Endothelial cell of umbilical vein (primary cell): ENCODE measurements around the gene SARS2. TPM values are rescaled to one million over a fixed set of nuclear protein-coding genes. Genes with fewer than 3 reads are reported as not detected.
A peak's percentile ranks its signal among the peaks of the same experiment; 100 is the strongest.

Experiments used
- BruUV-seq: library from RNA; stranded (reverse); fragments of 400-500 nt; replicated peaks from 2 replicates; lab custom pipeline; 2021; lab: Mats Ljungman, UMichigan
- CTCF ChIA-PET: fragments of 300-600, 350-600 bp; sonication (Branson Sonifier 250); formaldehyde crosslinking; loops from one replicate; lab custom pipeline; 2021; ENCODE audit warnings: antibody characterized with exemption, inconsistent platforms; lab: Charles Lee
- POLR2A ChIA-PET: fragments of 300-600, 350-600 bp; sonication (Branson Sonifier 250); formaldehyde crosslinking; loops from one replicate; lab custom pipeline; 2021; ENCODE audit warnings: antibody characterized with exemption, inconsistent platforms; lab: Charles Lee
- DNase-seq: peaks from one replicate; pipeline ENCODE4 v3.0.0-alpha.2; 2011; ENCODE audit warnings: low read depth, low spot score
- FAIRE-seq: peaks from 2 replicates; lab custom pipeline; 2011; peaks lifted over from hg19 to GRCh38; lab: Jason Lieb, UNC
- H2AFZ ChIP-seq: 2 replicates; pipeline ENCODE4 v1.6.0; 2012; ENCODE audit warnings: low read depth, low read length, control low read depth, inconsistent platforms
- H3K27ac ChIP-seq: 2 replicates; pipeline ENCODE4 v1.5.1; 2011; ENCODE audit warnings: low read depth, mild to moderate bottlenecking, control low read depth, low read length, moderate library complexity; ENCODE audit not compliant: insufficient read depth
- H3K27me3 ChIP-seq, 2 experiments: 2 replicates each; pipeline versions ENCODE4 v1.6.0 to v1.6.1; 2011; ENCODE audit warnings: low read length in 2 of 2, mixed read lengths in 1 of 2; ENCODE audit not compliant: control insufficient read depth in 2 of 2, insufficient read depth in 2 of 2
- H3K36me3 ChIP-seq, 2 experiments: 2 replicates in 1 of 2; 3 replicates in 1 of 2; pipeline ENCODE4 v1.5.1; 2011; ENCODE audit warnings: low read length in 2 of 2, mild to moderate bottlenecking in 1 of 2, moderate library complexity in 1 of 2; ENCODE audit not compliant: control insufficient read depth in 2 of 2, insufficient read depth in 2 of 2; ENCODE audit errors: extremely low read depth in 1 of 2
- H3K4me1 ChIP-seq: 3 replicates; pipeline ENCODE4 v1.5.1; 2011; ENCODE audit warnings: mild to moderate bottlenecking, low read length; ENCODE audit not compliant: control insufficient read depth, insufficient read depth; ENCODE audit errors: extremely low read depth
- H3K4me2 ChIP-seq: 2 replicates; pipeline ENCODE4 v1.6.1; 2011; ENCODE audit warnings: low read length, control low read depth, mixed read lengths; ENCODE audit not compliant: insufficient read depth
- H3K4me3 ChIP-seq, 3 experiments: fragments of 200-600 bp in 1 of 3; sonication (generic), shearing (Covaris generic) in 1 of 3; replicated peaks in 1 of 3; 2 replicates each; pipeline ENCODE4 v1.5.1; 2011 to 2016; ENCODE audit warnings: control low read depth in 3 of 3, low read length in 3 of 3, mild to moderate bottlenecking in 2 of 3, inconsistent platforms in 1 of 3, low read depth in 1 of 3, moderate library complexity in 1 of 3; ENCODE audit not compliant: insufficient read depth in 1 of 3
- H3K79me2 ChIP-seq: 2 replicates; pipeline ENCODE4 v1.6.0; 2012; ENCODE audit warnings: low read length, inconsistent platforms; ENCODE audit not compliant: control insufficient read depth, insufficient read depth
- H3K9ac ChIP-seq: replicated peaks from 2 replicates; pipeline ENCODE3; 2011; ENCODE audit warnings: low read length, control low read depth; ENCODE audit not compliant: insufficient read depth; ENCODE audit errors: extremely low read depth
- H3K9me1 ChIP-seq: replicated peaks from 3 replicates; pipeline ENCODE4 v1.6.0; 2011; ENCODE audit warnings: mild to moderate bottlenecking, low read length; ENCODE audit not compliant: control insufficient read depth, insufficient read depth; ENCODE audit errors: extremely low read depth
- H3K9me3 ChIP-seq: replicated peaks from 2 replicates; pipeline ENCODE4 v1.5.1; 2012; ENCODE audit warnings: low read length, inconsistent platforms; ENCODE audit not compliant: control insufficient read depth, insufficient read depth
- H4K20me1 ChIP-seq: replicated peaks from 2 replicates; pipeline ENCODE3; 2011; ENCODE audit warnings: mild to moderate bottlenecking, low read length; ENCODE audit not compliant: control insufficient read depth, insufficient read depth; ENCODE audit errors: extremely low read depth
- FOS ChIP-seq: IDR thresholded peaks from 2 replicates; pipeline ENCODE4 v1.6.1; 2011; ENCODE audit warnings: mild to moderate bottlenecking, low read length, moderate library complexity, borderline replicate concordance; ENCODE audit not compliant: insufficient read depth
- GATA2 ChIP-seq: IDR thresholded peaks from 2 replicates; pipeline ENCODE4 v1.7.0; 2011; ENCODE audit warnings: low read depth, mild to moderate bottlenecking, moderate library complexity, mixed read lengths, low read length; ENCODE audit not compliant: insufficient read length, insufficient read depth
- dilution Hi-C: fragments of 300-500 bp; cut with MboI; formaldehyde crosslinking; loops from one replicate; pipeline ENCODE4 v1.15.0; 2019; ENCODE audit warnings: low sequenced_read_pairs; ENCODE audit not compliant: extremely low pct_ligation_motif_present
- intact Hi-C: fragments of 100-400 bp; cut with micrococcal nuclease; formaldehyde crosslinking; loops from one replicate; pipeline ENCODE4 v1.10.0; 2022
- polyA plus RNA-seq, 4 experiments: library from polyadenylated mRNA; depleted of rRNA in 3 of 4; stranded (reverse) in 3 of 4; unstranded in 1 of 4; fragments of >200 nt; gene quantifications; 2 replicates each; pipeline versions ENCODE4 v1.2.1 to v1.2.3, GENCODE V29; 2011 to 2012; ENCODE audit warnings: missing spikeins in 1 of 4
- total RNA-seq: library from RNA; stranded (reverse); gene quantifications from 2 replicates; pipeline ENCODE4 v1.2.3, GENCODE V29; 2021
- TF ChIP-seq, protein P1 (sequence below): IDR thresholded peaks from 2 replicates; pipeline ENCODE4 v1.6.1; 2011; ENCODE audit not compliant: insufficient read depth, insufficient read length

SARS2 gene
- total and polyA plus RNA-seq, 2 donors (not counting 3 experiments of a cell fraction or from before 2014, with no cell fraction given), result 40.3 to 43.7 TPM

DNA sequence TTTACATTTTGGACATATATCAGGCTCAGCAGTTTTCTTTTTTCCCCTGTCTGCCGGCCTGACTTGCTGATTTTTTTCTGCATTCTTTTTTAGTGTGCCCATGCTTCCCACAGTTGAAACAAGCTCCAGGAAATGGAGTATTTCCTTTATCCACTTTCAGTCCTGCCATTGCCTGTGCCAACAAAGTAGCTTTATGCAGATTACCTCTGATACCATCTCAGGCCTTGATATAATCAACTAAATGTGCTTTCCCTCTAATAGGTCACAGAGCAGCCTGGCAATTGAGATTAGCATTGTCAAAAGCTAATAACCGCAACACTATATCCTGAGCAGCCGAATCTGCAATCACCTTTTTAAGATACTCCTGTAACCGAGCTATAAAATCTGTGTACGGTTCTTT lies 9.4 kb upstream of the SARS2 start:
- BruUV-seq, result no TSS peak
- no peaks in the 10 kb centered on the region for H3K27me3 ChIP-seq
- TF ChIP-seq, protein P1, sequence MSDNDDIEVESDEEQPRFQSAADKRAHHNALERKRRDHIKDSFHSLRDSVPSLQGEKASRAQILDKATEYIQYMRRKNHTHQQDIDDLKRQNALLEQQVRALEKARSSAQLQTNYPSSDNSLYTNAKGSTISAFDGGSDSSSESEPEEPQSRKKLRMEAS, result no peak
- peak; percentile 72 for TF ChIP-seq GATA2
- ChIA-PET CTCF (interaction anchor here (0.8 to 3.2 kb wide), 6 partner anchors 10 to 170 kb away, joined by 3 to 15 read pairs (median 3); partner anchors contain the start of genes MRPS12 and SARS2), POLR2A (interaction anchor here (0.6 kb wide), 1 partner anchor 49 kb away, joined by 6 read pairs; no protein-coding TSS in a partner anchor)
- H2AFZ ChIP-seq, result peak overlapping the region; percentile 51
- no peaks in the 10 kb centered on the region for H3K79me2 ChIP-seq
- dilution Hi-C loops (no loop called here), intact Hi-C loops (no loop called here)
- no peak overlapping the region for H3K4me3 ChIP-seq
- peak overlapping the region; percentile 55 for H3K4me2 ChIP-seq
- DNase-seq, result peak; percentile 38
- H3K9ac ChIP-seq, result no peak overlapping the region
- H4K20me1 ChIP-seq, result no peaks in the 10 kb centered on the region
- peaks cover 10% of the 10 kb centered on the region for H3K4me1 ChIP-seq
- FAIRE-seq, result peak; percentile 86
- no peaks in the 10 kb centered on the region for H3K36me3 ChIP-seq
- no peaks in the 10 kb centered on the region for H3K9me1 ChIP-seq
- H3K27ac ChIP-seq, result no peak overlapping the region
- no peaks in the 10 kb centered on the region for H3K9me3 ChIP-seq

DNA sequence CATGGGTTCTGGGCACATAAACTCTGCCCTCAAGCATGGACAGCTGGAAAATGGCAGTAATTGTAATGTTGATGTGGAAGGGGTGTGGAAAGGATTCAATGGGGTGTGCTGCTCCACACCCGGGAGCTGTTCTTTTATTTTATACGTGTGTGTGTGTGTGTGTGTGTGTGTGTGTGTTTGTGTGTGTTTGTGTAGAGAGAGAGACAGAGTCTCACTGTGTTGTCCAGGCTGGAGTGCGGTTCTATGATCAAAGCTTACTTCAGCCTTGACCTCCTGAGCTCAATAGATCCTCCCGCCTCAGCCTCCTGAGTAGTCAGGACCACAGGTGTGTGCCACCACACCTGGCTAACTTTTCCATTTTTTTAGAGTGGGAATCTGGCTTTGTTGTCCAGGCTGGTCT lies 3.0 kb upstream of the SARS2 start:
- no peak overlapping the region for H3K27ac ChIP-seq
- FAIRE-seq, result no peak
- no peaks in the 10 kb centered on the region for H3K9me3 ChIP-seq
- BruUV-seq, result no TSS peak
- TF ChIP-seq FOS, result no peak
- dilution Hi-C loops, result no loop called here
- no peaks in the 10 kb centered on the region for H4K20me1 ChIP-seq
- H3K4me1 ChIP-seq, result peaks cover 12% of the 10 kb centered on the region
- no peak overlapping the region for H2AFZ ChIP-seq
- H3K9me1 ChIP-seq, result no peaks in the 10 kb centered on the region
- POLR2A ChIA-PET, result interaction anchor here (0.6 kb wide), 1 partner anchor 81 kb away, joined by 3 read pairs; no protein-coding TSS in a partner anchor
- H3K4me2 ChIP-seq, result no peak overlapping the region
- H3K27me3 ChIP-seq, result no peaks in the 10 kb centered on the region
- peaks cover 0 to 5% of the 10 kb centered on the region in 2 experiments for H3K36me3 ChIP-seq
- H3K79me2 ChIP-seq, result peaks cover 22% of the 10 kb centered on the region
- no peak overlapping the region for H3K4me3 ChIP-seq
- intact Hi-C loops, result no loop called here
- CTCF ChIA-PET, result interaction anchor here (0.7 to 1.6 kb wide), 5 partner anchors 46 to 530 kb away, joined by 3 to 6 read pairs (median 4); partner anchors contain the start of gene FAM98C
- DNase-seq, result no peak
- no peak overlapping the region for H3K9ac ChIP-seq
